NCI-H446 (cell line): ENCODE data around the gene HTRA3.

ENCODE experiments used
- DNase-seq, 2 experiments: peaks; one replicate each; lab custom pipeline; 2025; lab: John Stamatoyannopoulos, UW

HTRA3 gene

GRCh38 chr4:8280158-8280875 lies 10.8 kb downstream of the HTRA3 start:
- no peak for DNase-seq

- no peak for DNase-seq
Observed at GRCh38 chr4:8280876-8281440, 11.4 kb downstream of the HTRA3 start.

GRCh38 chr4:8281519-8282133 lies 12.1 kb downstream of the HTRA3 start:
- peak; percentile 6 to 72 for DNase-seq

GRCh38 chr4:8282134-8282641 lies 12.6 kb downstream of the HTRA3 start:
- no peak for DNase-seq

- no peak for DNase-seq
Observed at GRCh38 chr4:8282742-8283141, 13.2 kb downstream of the HTRA3 start.

- DNase-seq: no peak
Observed at GRCh38 chr4:8283161-8283560, 13.6 kb downstream of the HTRA3 start.

- DNase-seq: no peak
Observed at GRCh38 chr4:8283631-8284121, 14.1 kb downstream of the HTRA3 start.

- DNase-seq: no peak
Observed at GRCh38 chr4:8284391-8284790, 14.8 kb downstream of the HTRA3 start.

- no peak for DNase-seq
Observed at GRCh38 chr4:8285143-8285975, 15.8 kb downstream of the HTRA3 start.

GRCh38 chr4:8285976-8286718 lies 16.6 kb downstream of the HTRA3 start:
- no peak for DNase-seq

- DNase-seq: no peak
Observed at GRCh38 chr4:8286719-8287342, 17.3 kb downstream of the HTRA3 start.

GRCh38 chr4:8287343-8288280 lies 18.1 kb downstream of the HTRA3 start:
- no peak for DNase-seq

GRCh38 chr4:8289151-8289750 lies 19.7 kb downstream of the HTRA3 start:
- no peak for DNase-seq

- no peak for DNase-seq
Observed at GRCh38 chr4:8289956-8290700, 20.6 kb downstream of the HTRA3 start.

- no peak for DNase-seq
Observed at GRCh38 chr4:8290701-8290970, 21.1 kb downstream of the HTRA3 start.

- no peak for DNase-seq
Observed at GRCh38 chr4:8291036-8291682, 21.6 kb downstream of the HTRA3 start.

- DNase-seq: no peak
Observed at GRCh38 chr4:8291701-8292477, 22.3 kb downstream of the HTRA3 start.
